IPS-20b (cell line): ENCODE measurements around the gene HOXB5.

Experiments used
- H3K27ac ChIP-seq: one replicate; pipeline ENCODE4 v1.5.1; 2013; ENCODE audit warnings: low read length
- H3K27me3 ChIP-seq: 2 replicates; pipeline ENCODE4 v1.6.1; 2013; ENCODE audit warnings: mild to moderate bottlenecking, low read length, inconsistent platforms; ENCODE audit not compliant: insufficient read depth
- H3K36me3 ChIP-seq: 2 replicates; pipeline ENCODE4 v1.6.1; 2013; ENCODE audit warnings: low read depth, mild to moderate bottlenecking, inconsistent platforms, low read length, moderate library complexity; ENCODE audit not compliant: insufficient read depth
- H3K4me1 ChIP-seq: 2 replicates; pipeline ENCODE4 v1.6.1; 2013; ENCODE audit warnings: mild to moderate bottlenecking, control low read depth, inconsistent platforms, low read length, moderate library complexity; ENCODE audit not compliant: insufficient read depth
- H3K4me3 ChIP-seq: 2 replicates; pipeline ENCODE4 v1.5.1; 2013; ENCODE audit warnings: mild to moderate bottlenecking, low read length, inconsistent platforms
- H3K9ac ChIP-seq: 2 replicates; pipeline ENCODE4 v1.6.1; 2013; ENCODE audit warnings: low read depth, mild to moderate bottlenecking, inconsistent platforms, low read length, moderate library complexity
- H3K9me3 ChIP-seq: 2 replicates; pipeline ENCODE4 v1.6.1; 2013; ENCODE audit warnings: mild to moderate bottlenecking, low read depth, low read length, inconsistent platforms; ENCODE audit not compliant: insufficient read depth

Gene HOXB5

GRCh38 chr17:48603959-48604769, 10.6 kb upstream of the HOXB5 start:
- peaks cover 10% of the 10 kb centered on the region; the same call in 1 of the 2 replicates for H3K9me3 ChIP-seq
- H3K27me3 ChIP-seq = peaks cover 100% of the 10 kb centered on the region
- H3K36me3 ChIP-seq = no peaks in the 10 kb centered on the region
- no peak overlapping the region for H3K9ac ChIP-seq
- no peaks in the 10 kb centered on the region for H3K4me1 ChIP-seq
- no peak overlapping the region for H3K4me3 ChIP-seq
- no peak overlapping the region for H3K27ac ChIP-seq

- no peaks in the 10 kb centered on the region for H3K36me3 ChIP-seq
- H3K27me3 ChIP-seq = peaks cover 100% of the 10 kb centered on the region
- H3K27ac ChIP-seq = no peak overlapping the region
These were observed 8.2 kb upstream of the HOXB5 start for GRCh38 chr17:48601539-48602425.

GRCh38 chr17:48601207-48601538, 7.6 kb upstream of the HOXB5 start:
- Histone ChIP-seq H3K27me3 (peaks cover 100% of the 10 kb centered on the region), H3K9me3 (peaks cover 3% of the 10 kb centered on the region; the same call in 1 of the 2 replicates), H3K27ac (no peak overlapping the region), H3K4me1 (no peaks in the 10 kb centered on the region), H3K4me3 (no peak overlapping the region), H3K36me3 (no peaks in the 10 kb centered on the region), H3K9ac (no peak overlapping the region)

More at GRCh38 chr17:48601539-48602425, 8.2 kb upstream of the HOXB5 start:
- Histone ChIP-seq H3K4me3 (no peak overlapping the region), H3K9ac (no peak overlapping the region), H3K9me3 (peaks cover 6% of the 10 kb centered on the region; the same call in 1 of the 2 replicates), H3K4me1 (no peaks in the 10 kb centered on the region)

- Histone ChIP-seq H3K27ac (no peak overlapping the region), H3K27me3 (peaks cover 100% of the 10 kb centered on the region), H3K4me1 (no peaks in the 10 kb centered on the region), H3K4me3 (no peak overlapping the region), H3K9me3 (peaks cover 3% of the 10 kb centered on the region; the same call in 1 of the 2 replicates), H3K9ac (no peak overlapping the region), H3K36me3 (no peaks in the 10 kb centered on the region)
These were observed 6.9 kb upstream of the HOXB5 start for GRCh38 chr17:48600244-48601098.

GRCh38 chr17:48599354-48599753, 5.8 kb upstream of the HOXB5 start:
- Histone ChIP-seq H3K27me3 (peaks cover 100% of the 10 kb centered on the region), H3K9ac (no peak overlapping the region), H3K27ac (no peak overlapping the region), H3K9me3 (peaks cover 3% of the 10 kb centered on the region; the same call in 1 of the 2 replicates), H3K4me3 (no peak overlapping the region), H3K36me3 (no peaks in the 10 kb centered on the region), H3K4me1 (no peaks in the 10 kb centered on the region)

- H3K4me1 ChIP-seq = peaks cover 4% of the 10 kb centered on the region; the same call in 1 of the 2 replicates
- peaks cover 100% of the 10 kb centered on the region for H3K27me3 ChIP-seq
- no peak overlapping the region for H3K4me3 ChIP-seq
- H3K27ac ChIP-seq = no peak overlapping the region
- peaks cover 3% of the 10 kb centered on the region; the same call in 1 of the 2 replicates for H3K9me3 ChIP-seq
- H3K36me3 ChIP-seq = no peaks in the 10 kb centered on the region
- H3K9ac ChIP-seq = no peak overlapping the region
These were observed 5.2 kb upstream of the HOXB5 start for GRCh38 chr17:48598736-48599135.

GRCh38 chr17:48597778-48598631, 4.4 kb upstream of the HOXB5 start:
- Histone ChIP-seq H3K9me3 (peaks cover 3% of the 10 kb centered on the region; the same call in 1 of the 2 replicates), H3K4me3 (no peak overlapping the region), H3K4me1 (peaks cover 4% of the 10 kb centered on the region; the same call in 1 of the 2 replicates), H3K9ac (no peak overlapping the region), H3K36me3 (no peaks in the 10 kb centered on the region), H3K27ac (no peak overlapping the region), H3K27me3 (peaks cover 100% of the 10 kb centered on the region)

GRCh38 chr17:48597528-48597777, 3.9 kb upstream of the HOXB5 start:
- Histone ChIP-seq H3K27ac (no peak overlapping the region), H3K4me1 (peaks cover 4% of the 10 kb centered on the region; the same call in 1 of the 2 replicates), H3K9ac (no peak overlapping the region), H3K9me3 (peaks cover 3% of the 10 kb centered on the region; the same call in 1 of the 2 replicates), H3K4me3 (no peak overlapping the region), H3K36me3 (no peaks in the 10 kb centered on the region), H3K27me3 (peaks cover 100% of the 10 kb centered on the region)

GRCh38 chr17:48596735-48597527, 3.4 kb upstream of the HOXB5 start:
- Histone ChIP-seq H3K27ac (no peak overlapping the region), H3K9ac (no peak overlapping the region), H3K4me1 (peaks cover 4% of the 10 kb centered on the region; the same call in 1 of the 2 replicates), H3K27me3 (peaks cover 100% of the 10 kb centered on the region), H3K4me3 (no peak overlapping the region), H3K9me3 (peaks cover 3% of the 10 kb centered on the region; the same call in 1 of the 2 replicates), H3K36me3 (no peaks in the 10 kb centered on the region)
